BE2C (cell line): Measurements from ENCODE around the gene MOSPD3.
A peak's percentile ranks its signal among the peaks of the same experiment; 100 is the strongest.

ENCODE experiments used
- DNase-seq: peaks from one replicate; pipeline ENCODE4 v3.0.0-alpha.2; 2020
- H3K27me3 ChIP-seq: fragments of 250-450 bp; sonication (Bioruptor Pico); 2 replicates; pipeline ENCODE4 v1.5.1; 2020; ENCODE audit warnings: mild to moderate bottlenecking
- H3K36me3 ChIP-seq: fragments of 250-450 bp; sonication (Bioruptor Pico); 2 replicates; pipeline ENCODE4 v1.5.1; 2020; ENCODE audit warnings: mild to moderate bottlenecking
- H3K4me1 ChIP-seq: fragments of 250-450 bp; sonication (Bioruptor Pico); 2 replicates; pipeline ENCODE4 v1.5.1; 2020
- H3K4me3 ChIP-seq: 2 replicates; pipeline ENCODE4 v1.5.1; 2011; ENCODE audit warnings: low read depth, low read length
- H3K9me3 ChIP-seq: fragments of 250-450 bp; sonication (Bioruptor Pico); 2 replicates; pipeline ENCODE4 v1.5.1; 2020
- CTCF ChIP-seq: IDR thresholded peaks from 2 replicates; pipeline ENCODE4 v1.5.1; 2012; ENCODE audit warnings: mild to moderate bottlenecking, low read depth, low read length

Gene MOSPD3

DNA sequence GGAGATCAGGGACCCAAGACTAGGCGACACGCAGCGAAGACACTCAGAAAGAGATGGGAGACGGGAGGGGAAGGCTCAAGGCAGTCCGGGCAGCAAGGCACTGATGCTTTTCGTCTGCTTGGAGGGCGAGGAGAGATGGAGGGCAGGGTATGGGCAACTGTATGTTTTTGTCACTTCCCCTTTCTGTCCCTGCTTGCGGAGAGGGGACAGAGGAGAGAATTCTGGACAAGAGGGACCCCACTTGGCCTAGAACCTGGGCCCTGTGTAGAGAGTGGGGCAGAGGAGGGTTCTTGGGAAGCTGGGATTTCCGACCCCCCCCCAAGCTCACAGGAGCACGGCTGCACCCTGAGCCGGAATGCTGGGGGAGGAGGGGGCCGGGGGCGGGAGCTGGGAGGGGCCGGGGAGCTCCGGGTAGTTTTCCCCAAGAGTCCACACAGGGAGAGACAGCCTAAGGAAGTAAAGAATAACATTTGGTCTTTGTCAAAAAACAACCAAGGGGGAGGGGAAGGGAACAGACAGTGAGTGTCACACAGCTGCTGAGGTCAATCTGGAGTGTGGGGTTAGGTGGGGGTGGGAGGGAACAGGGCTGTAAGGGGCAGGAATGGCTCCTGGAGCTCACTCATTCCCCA, 28.2 kb upstream of the MOSPD3 start:
- Histone ChIP-seq H3K27me3 (no peaks in the 10 kb centered on the region), H3K36me3 (peaks cover 21% of the 10 kb centered on the region), H3K9me3 (no peaks in the 10 kb centered on the region), H3K4me1 (peaks cover 10% of the 10 kb centered on the region), H3K4me3 (no peak overlapping the region)
- TF ChIP-seq CTCF = no peak
- DNase-seq = no peak

- peaks cover 10% of the 10 kb centered on the region for H3K4me1 ChIP-seq
- H3K4me3 ChIP-seq = peak overlapping the region; percentile 79
- H3K27me3 ChIP-seq = no peaks in the 10 kb centered on the region
- DNase-seq = no peak
- H3K36me3 ChIP-seq = peaks cover 18% of the 10 kb centered on the region
- H3K9me3 ChIP-seq = no peaks in the 10 kb centered on the region
- no peak for TF ChIP-seq CTCF
These were observed 27.4 kb upstream of the MOSPD3 start for GRCh38 chr7:100584683-100585510.

- no peaks in the 10 kb centered on the region for H3K9me3 ChIP-seq
- H3K36me3 ChIP-seq = peaks cover 10% of the 10 kb centered on the region
- peak; percentile 59 for DNase-seq
- peaks cover 10% of the 10 kb centered on the region for H3K4me1 ChIP-seq
- peak within 1 kb of the TSS; percentile 79 for H3K4me3 ChIP-seq
- no peaks in the 10 kb centered on the region for H3K27me3 ChIP-seq
- no peak for TF ChIP-seq CTCF
These were observed 26.7 kb upstream of the MOSPD3 start, which contains the start of gene LRCH4 for GRCh38 chr7:100585511-100586265. LRCH4 (minus strand) TSS chr7:100586129; CDS start chr7:100586100, 29 bp downstream.

DNA sequence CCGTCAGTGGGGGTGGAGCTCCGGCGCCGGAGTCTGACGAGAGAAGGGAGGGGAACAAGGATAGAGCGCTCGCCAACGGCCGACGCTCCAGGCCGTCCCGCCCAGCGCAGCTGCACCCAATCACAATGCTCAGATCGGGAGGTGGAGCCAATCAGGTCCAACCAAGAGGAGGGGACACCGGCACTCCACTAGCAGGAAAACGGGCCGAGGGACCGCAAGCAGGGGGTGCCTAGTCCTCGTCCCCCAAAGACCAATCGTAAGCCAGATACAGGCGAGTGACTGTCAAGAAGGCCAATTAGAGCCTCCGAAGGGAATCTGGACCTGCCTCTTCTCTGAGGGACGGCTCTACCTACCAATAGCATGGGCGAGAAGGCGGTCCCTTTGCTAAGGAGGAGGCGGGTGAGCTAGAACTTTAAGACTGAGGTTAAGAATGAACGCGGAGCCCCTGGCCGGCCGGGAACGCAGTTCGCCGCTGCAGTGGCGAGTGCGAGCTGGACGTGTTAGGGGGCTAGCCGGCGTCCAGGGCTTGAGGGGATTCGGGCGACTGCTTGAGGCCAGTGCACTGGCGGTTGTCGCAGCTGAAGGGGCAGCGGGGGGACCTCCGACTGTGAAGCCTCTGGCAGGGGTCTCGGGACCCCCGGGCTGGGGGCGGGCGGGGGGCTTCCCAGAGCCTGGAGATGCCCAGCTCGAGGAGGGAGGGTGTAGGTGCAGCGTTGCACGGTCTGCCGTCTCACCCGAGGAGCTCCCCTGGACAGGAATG, 25.9 kb upstream of the MOSPD3 start, which contains the start of gene FBXO24:
Gene FBXO24, plus strand, starts transcription at position 63 of the 760 bp plus-strand sequence. Its CDS starts 298 bp downstream, at position 361.
- H3K4me3 ChIP-seq = peak within 1 kb of the TSS; percentile 79
- peak; percentile 100 for DNase-seq
- no peaks in the 10 kb centered on the region for H3K27me3 ChIP-seq
- H3K9me3 ChIP-seq = no peaks in the 10 kb centered on the region
- no peak for TF ChIP-seq CTCF
- H3K4me1 ChIP-seq = peaks cover 10% of the 10 kb centered on the region
- peaks cover 2% of the 10 kb centered on the region for H3K36me3 ChIP-seq

GRCh38 chr7:100588438-100588837, 23.9 kb upstream of the MOSPD3 start:
- peak; percentile 53 for DNase-seq
- H3K4me3 ChIP-seq = no peak overlapping the region
- no peaks in the 10 kb centered on the region for H3K27me3 ChIP-seq
- no peaks in the 10 kb centered on the region for H3K9me3 ChIP-seq
- H3K4me1 ChIP-seq = peaks cover 10% of the 10 kb centered on the region
- H3K36me3 ChIP-seq = no peaks in the 10 kb centered on the region
- TF ChIP-seq CTCF = peak; percentile 67
